C4-2B (cell line): ENCODE results near the gene ATG9A.

ENCODE experiments used
- H3K27ac ChIP-seq: fragments of 450-650 bp; 2 replicates; pipeline ENCODE4 v1.5.1; 2017
- CTCF ChIP-seq: fragments of 450-650 bp; conservative IDR thresholded peaks from 2 replicates; pipeline ENCODE4 v1.5.1; 2017; ENCODE audit warnings: mild to moderate bottlenecking
- ZFX ChIP-seq: fragments of 450-650 bp; IDR thresholded peaks from 2 replicates; pipeline ENCODE4 v1.6.1; 2017

ATG9A gene

GRCh38 chr2:219218732-219219701 lies 10.4 kb downstream of the ATG9A start, which contains the start of gene ABCB6:
Gene ABCB6 (minus strand): TSS chr2:219218958. CDS start chr2:219218673, 285 bp downstream.
- H3K27ac ChIP-seq: peak within 1 kb of the TSS; percentile 94
- TF ChIP-seq ZFX: peak; percentile 59; the same call in 1 of the 2 replicates
- TF ChIP-seq CTCF: no peak

- H3K27ac ChIP-seq: peak overlapping the region; percentile 94
- TF ChIP-seq ZFX (peak; percentile 88; the same call in 1 of the 2 replicates), CTCF (no peak)
Observed at GRCh38 chr2:219218217-219218731, 11.2 kb downstream of the ATG9A start.

DNA sequence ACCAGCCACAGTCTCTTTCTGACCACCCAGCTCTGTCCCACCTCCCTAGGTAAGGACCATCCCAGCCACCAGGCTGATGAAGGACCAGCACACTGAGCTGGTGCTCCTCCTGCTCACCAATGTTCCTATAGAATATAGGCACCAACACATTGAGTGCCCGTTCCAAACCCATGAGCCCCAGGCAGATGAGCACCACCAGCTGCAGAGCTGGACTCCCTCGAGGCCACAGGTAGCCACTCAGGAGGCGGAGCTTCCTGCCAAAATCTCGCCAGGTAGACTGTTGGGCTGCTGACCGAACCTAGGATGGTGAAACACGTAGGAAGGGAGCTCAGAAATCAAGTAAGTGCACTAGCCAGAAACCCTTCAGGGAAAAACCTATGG lies 12.9 kb downstream of the ATG9A start:
- TF ChIP-seq CTCF (no peak), ZFX (no peak)
- peak overlapping the region; percentile 94 for H3K27ac ChIP-seq

GRCh38 chr2:219215871-219216534 lies 13.4 kb downstream of the ATG9A start:
- TF ChIP-seq CTCF (no peak), ZFX (no peak)
- peak overlapping the region; percentile 94 for H3K27ac ChIP-seq

DNA sequence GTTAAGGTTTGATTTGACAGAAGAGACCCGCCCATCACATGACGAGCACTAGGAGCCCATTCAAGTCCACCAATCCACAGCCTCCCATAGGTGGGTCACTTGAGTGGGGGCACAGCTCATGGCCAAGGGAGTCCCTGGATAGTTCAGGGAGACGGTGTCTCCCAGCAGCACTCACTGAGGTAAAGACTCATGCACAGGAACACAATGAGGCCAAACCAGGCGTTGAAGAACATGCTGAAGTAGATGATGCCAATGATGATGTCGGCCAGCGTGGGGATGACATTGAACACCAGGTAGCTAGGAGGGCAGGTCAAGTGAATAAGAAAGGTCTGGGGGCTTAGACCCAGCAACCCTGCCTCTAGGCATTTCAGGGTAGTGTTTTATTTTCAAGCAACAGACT lies 14.7 kb downstream of the ATG9A start:
- H3K27ac ChIP-seq: no peak overlapping the region
- no peak for TF ChIP-seq ZFX
- TF ChIP-seq CTCF: no peak

- TF ChIP-seq CTCF (no peak), ZFX (no peak)
- H3K27ac ChIP-seq: no peak overlapping the region
Observed at GRCh38 chr2:219214141-219214540, 15.3 kb downstream of the ATG9A start.
